NCI-H2029 treated with DMSO at 0.1 percent for 48 hours (cell line): Measurements from ENCODE around the gene DHRS3.

Experiments
- DNase-seq: peaks from one replicate; lab custom pipeline; 2025; lab: John Stamatoyannopoulos, UW

The DHRS3 gene

DNA sequence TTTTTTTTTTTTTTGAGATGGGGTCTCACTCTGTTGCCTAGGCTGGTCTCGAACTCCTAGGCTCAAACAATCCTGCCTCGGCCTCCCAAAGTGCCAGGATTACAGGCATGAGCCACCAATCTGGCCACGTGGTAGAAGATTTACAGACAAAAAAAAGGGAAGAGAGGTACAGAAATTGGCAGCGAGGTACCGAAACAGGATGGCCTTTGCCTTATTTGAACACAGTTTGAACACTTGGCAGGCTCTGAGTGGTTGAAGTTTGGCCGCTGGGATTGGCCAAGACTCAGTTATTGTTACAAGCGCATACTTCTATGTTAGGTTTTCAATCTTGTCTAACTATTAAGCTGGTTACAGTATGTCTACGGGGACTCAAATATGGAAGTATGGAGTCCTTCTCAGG, 19.7 kb upstream of the DHRS3 start:
- DNase-seq: no peak

- DNase-seq: no peak
Observed at GRCh38 chr1:12636098-12636950, 18.3 kb upstream of the DHRS3 start.

DNA sequence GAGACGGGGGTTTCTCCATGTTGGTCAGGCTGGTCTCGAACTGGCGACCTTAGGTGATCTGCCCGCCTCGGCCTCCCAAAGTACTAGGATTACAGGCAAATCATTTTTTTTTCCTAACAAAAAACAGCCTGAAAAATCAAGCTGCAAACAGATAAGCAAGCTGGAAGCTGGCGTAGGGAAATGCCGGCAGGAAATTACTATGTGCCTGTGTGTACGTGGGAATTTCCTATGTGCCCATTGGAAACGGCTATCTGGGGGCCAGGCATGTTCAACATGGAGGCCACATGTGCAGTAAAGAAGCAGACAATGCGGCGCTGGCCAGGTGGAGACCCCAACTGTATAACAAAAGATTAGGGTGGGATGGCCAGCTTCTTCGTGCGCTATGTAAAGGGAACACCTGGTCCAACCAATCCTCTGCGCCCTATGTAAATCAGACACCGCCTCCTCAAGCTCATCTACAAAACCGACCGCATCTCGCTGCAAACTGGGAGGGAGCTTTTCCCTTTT, 16.7 kb upstream of the DHRS3 start:
- DNase-seq: no peak

DNA sequence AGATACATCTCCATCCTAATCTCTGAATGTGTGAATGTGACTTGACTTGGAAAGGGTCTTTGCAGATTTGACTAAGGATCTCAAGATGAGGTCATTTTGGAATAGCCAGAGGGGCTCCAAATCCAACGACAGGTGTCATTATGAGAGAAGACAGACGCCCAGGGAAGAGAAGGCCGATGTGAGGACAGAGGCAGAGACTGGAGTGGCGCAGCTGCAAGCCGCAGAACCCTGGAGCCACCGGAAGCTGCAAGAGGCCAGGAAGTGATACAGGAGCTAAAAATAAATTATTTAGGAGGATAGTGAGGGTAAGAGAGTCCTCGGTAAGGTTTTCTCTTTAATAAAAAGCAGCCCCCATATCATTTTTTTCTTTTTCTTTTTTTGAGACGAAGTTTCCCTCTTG, 16.1 kb upstream of the DHRS3 start:
- no peak for DNase-seq

DNA sequence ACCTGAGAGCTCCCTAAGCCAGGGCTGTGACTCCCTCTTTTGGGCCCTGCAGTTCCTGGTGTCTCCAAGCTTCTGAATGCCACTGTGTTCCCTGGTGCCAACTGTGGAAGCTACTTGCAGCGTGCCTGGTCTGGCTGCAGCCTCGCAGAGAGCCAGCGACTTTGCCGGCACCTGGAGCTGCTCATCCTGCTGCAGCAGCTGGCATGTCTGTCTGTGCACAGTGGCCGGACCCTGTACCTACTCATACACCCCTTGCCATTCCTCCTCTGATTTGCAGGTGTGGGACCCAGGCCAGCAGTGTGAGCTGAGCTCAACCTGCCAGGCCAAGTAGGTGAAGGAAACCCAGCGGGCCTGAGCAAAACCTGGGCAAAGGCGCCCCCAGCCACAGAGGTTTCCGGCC, 13.6 kb upstream of the DHRS3 start:
- DNase-seq: no peak

- DNase-seq: no peak
Observed at GRCh38 chr1:12630946-12631530, 13.0 kb upstream of the DHRS3 start.

GRCh38 chr1:12629985-12630760, 12.2 kb upstream of the DHRS3 start:
- peak; percentile 28 for DNase-seq

GRCh38 chr1:12629511-12629956, 11.5 kb upstream of the DHRS3 start:
- peak; percentile 49 for DNase-seq

- DNase-seq: no peak
Observed at GRCh38 chr1:12627296-12627695, 9.3 kb upstream of the DHRS3 start.

DNA sequence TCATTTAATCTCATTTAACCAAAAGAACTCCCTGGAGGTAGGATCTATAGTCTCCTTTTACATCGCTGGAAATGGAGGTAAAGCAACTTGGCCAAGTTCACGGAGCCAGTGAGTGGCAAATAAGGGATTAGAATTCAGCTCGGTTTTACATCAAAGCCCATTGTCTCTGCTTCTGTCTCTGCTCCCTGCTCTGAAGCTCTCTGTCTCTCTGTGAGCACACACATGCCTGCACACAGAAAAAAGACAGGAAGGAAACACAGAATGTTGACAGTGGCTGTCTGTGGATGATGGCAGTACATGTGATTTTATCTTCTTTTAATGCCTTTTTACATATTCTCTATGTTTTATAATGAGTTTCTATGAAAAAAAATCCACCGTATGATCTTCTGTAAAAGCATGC, 8.9 kb upstream of the DHRS3 start:
- DNase-seq: no peak

DNA sequence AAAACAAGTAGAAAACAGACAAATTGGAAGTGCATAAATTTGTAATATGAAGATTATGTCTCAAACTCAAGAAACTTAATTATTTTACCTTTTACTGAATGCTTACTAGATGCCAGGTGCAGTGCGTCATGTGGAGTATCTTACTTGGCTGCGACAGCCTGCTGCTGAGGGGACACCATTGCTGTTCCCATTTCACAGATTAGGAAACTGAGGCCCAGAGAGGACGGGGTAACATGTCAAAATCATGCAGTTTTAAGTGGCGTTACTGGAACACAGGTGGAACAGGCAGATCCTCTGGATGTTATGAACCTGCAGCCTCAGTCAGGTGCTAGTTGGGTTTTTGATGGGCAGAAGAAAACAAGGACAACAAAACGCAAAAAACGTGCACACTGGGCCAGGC, 7.3 kb upstream of the DHRS3 start:
- DNase-seq: no peak

GRCh38 chr1:12622506-12622905, 4.5 kb upstream of the DHRS3 start:
- DNase-seq: no peak

GRCh38 chr1:12621346-12622335, 3.6 kb upstream of the DHRS3 start:
- no peak for DNase-seq

DNA sequence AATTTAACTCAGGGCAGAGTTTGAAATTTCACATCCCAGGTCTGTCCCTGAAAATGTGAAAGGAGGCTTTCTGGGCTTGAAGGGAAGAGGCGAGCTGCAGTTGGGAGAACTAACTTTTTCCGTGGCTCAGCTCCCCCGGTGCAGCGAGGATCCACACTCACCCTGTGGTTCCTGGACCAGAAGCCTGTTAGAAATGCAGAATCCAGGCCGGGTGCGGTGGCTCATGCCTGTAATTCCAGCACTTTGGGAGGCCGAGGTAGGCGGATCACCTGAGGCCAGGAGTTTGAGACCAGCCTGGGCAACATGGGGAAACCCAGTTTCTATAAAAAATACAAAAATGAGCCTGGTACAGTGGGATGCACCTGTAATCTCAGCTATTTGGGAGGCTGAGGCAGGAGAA, 2.9 kb upstream of the DHRS3 start:
- no peak for DNase-seq

DNA sequence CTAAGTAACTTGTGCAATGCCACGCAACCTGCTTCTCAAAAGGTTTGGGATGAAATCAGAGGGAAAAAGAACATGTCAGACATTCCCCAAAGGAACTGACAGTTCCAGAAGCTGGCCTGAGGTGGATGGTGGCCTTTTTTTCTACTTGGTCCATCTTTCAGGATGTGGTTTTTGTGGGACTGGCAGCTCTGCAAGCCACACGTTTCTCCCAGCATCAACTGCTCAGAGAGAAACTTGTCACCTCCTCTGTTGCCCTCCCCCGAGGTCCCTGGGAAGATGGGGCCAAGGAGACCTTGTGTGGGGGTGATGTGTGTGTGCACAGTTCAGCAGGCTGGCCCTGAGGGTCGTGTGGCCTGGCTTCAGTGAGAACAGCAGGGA, 2.5 kb upstream of the DHRS3 start:
- no peak for DNase-seq

DNA sequence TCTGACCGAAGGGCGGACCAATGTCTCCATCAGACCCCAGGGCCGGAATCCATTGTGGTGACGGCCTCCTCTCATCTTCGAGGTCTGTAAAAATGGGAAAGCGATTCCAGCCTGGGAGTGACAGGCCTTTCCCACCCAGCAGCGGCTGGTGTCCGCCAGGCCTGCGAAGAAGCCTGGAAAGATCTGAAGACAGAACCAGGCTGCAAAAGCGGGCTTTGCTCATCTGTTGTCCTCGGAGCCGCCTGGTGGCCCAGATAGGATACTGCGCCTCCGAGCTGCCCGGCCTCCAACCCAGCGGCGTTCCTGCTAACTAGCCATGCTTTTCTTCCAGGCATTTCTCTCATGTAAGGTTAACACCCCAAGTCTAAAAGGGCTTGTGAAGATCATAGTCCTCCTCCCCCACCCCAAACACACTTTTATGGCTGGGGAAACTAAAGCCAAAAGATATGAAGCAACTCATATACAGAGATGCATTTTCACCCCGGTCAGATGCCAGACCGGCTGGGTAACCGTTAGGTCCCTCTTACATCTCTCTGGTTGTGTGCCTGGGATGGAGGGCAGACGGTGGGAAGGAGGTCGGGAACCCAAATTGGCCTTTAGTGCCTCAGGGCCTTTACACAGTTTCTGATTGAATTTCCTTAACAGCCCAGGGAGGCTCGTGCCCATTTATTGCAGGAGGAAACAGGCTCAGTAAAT, 1.9 kb upstream of the DHRS3 start:
- peak; percentile 51 for DNase-seq

GRCh38 chr1:12618965-12619791, 1.2 kb upstream of the DHRS3 start:
- no peak for DNase-seq

- no peak for DNase-seq
Observed at GRCh38 chr1:12618661-12618964, 603 bp upstream of the DHRS3 start.

DNA sequence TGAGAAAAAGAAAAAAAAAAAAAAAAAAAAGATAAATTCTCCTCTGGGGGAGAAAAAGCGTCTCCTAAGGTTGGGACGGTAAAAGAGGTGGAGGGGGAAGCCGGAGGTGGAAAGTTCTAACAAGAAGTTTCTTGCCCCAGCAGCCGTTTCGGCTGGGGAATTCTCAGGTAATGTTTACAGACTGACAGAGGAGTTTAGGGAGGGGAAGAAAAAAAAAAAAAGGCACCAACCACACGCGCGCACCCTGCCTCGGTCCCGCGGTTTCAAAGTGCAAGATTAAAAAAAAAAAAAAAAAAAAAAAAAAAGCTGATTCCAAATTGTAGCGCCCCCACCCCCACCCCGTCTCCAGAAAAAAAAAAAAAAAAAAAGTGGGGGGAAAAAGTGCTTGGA, 504 bp downstream of the DHRS3 start:
- DNase-seq: no peak

GRCh38 chr1:12616709-12617373, 1.2 kb downstream of the DHRS3 start:
- DNase-seq: no peak
